Prostate gland (tissue), 2 donors: Measurements from ENCODE around the gene PINLYP. TPM values are rescaled to one million over a fixed set of nuclear protein-coding genes. Genes with fewer than 3 reads are reported as not detected.

Experiments
- DNase-seq: peaks from one replicate; pipeline ENCODE4 v3.0.0-alpha.2; 2019; ENCODE audit warnings: low spot score
- H3K27ac ChIP-seq, 2 donors: fragments of 200-600 bp; sonication (generic); 2 replicates each; pipeline ENCODE4 v1.5.1; 2017 to 2019
- H3K27me3 ChIP-seq: fragments of 200-600 bp; sonication (generic); replicated peaks from 2 replicates; pipeline ENCODE4 v1.5.1; 2019; ENCODE audit not compliant: insufficient read depth
- H3K36me3 ChIP-seq, 2 donors: fragments of 200-600 bp; sonication (generic); 1 replicate in 1 of 2; 2 replicates in 1 of 2; pipeline versions ENCODE4 v1.5.1 to v1.8.1; 2017 to 2019
- H3K4me1 ChIP-seq: fragments of 200-600 bp; sonication (generic); replicated peaks from 2 replicates; pipeline ENCODE4 v1.5.1; 2019
- H3K4me3 ChIP-seq, 2 donors: fragments of 200-600 bp; sonication (generic); 2 replicates each; pipeline ENCODE4 v1.5.1; 2017 to 2019
- H3K9me3 ChIP-seq: fragments of 200-600 bp; sonication (generic); 2 replicates; pipeline ENCODE4 v1.5.1; 2017
- CTCF ChIP-seq, 4 experiments: fragments of 200-600 bp in 2 of 4; fragments of 450-650 bp in 2 of 4; sonication (generic) in 2 of 4; IDR thresholded peaks; 1 replicate in 3 of 4; 2 replicates in 1 of 4; pipeline ENCODE4 v1.5.1; 2016 to 2019; ENCODE audit warnings: antibody characterized with exemption in 4 of 4, mild to moderate bottlenecking in 2 of 4, moderate library complexity in 2 of 4
- POLR2A ChIP-seq: fragments of 450-650 bp; IDR thresholded peaks from one replicate; pipeline ENCODE4 v1.6.1; 2016; ENCODE audit warnings: antibody characterized with exemption, mild to moderate bottlenecking
- POLR2AphosphoS5 ChIP-seq: sonication (generic); formaldehyde crosslinking; IDR thresholded peaks from one replicate; pipeline ENCODE4 v1.6.1; 2017; ENCODE audit warnings: antibody characterized with exemption
- WGBS: methylation state at CpG from one replicate; pipeline ENCODE4 v1.1.5; 2018; 5-methylcytosine and 5-hydroxymethylcytosine counted together
- intact Hi-C: fragments of 100-400 bp; cut with DNase I; formaldehyde crosslinking; loops from one replicate; pipeline ENCODE4 v1.14.2; 2022
- total RNA-seq, 2 donors: library from RNA; depleted of rRNA; stranded (reverse); fragments of >200 nt; gene quantifications; one replicate each; pipeline ENCODE4 v1.1.0, GENCODE V29; 2016

PINLYP gene
- total RNA-seq, 2 donors from 2014 or later, result 4.8 to 7.8 TPM

- intact Hi-C loops, result no loop called here
- Histone ChIP-seq H3K9me3 (no peaks in the 10 kb centered on the region), H3K27ac (no peak overlapping the region), H3K27me3 (no peaks in the 10 kb centered on the region), H3K4me3 (no peak overlapping the region), H3K4me1 (peaks cover 7% of the 10 kb centered on the region), H3K36me3 (no peaks in the 10 kb centered on the region)
- no peak for DNase-seq
- 63% methylated on average over 3 of the region's 3 CpGs for WGBS
- TF ChIP-seq CTCF (IDR thresholded peaks at IDR 0.05) (no peak), POLR2AphosphoS5 (no peak), POLR2A (no peak)
Observed at GRCh38 chr19:43610493-43610892, 34.9 kb downstream of the PINLYP start.

- Histone ChIP-seq H3K9me3 (no peaks in the 10 kb centered on the region), H3K27me3 (no peaks in the 10 kb centered on the region), H3K4me1 (peaks cover 3% of the 10 kb centered on the region), H3K36me3 (no peaks in the 10 kb centered on the region), H3K4me3 (no peak within 1 kb of the TSS), H3K27ac (no peak within 1 kb of the TSS)
- intact Hi-C loops, result no loop called here
- no peak for DNase-seq
- TF ChIP-seq CTCF (IDR thresholded peaks at IDR 0.05) (no peak), POLR2AphosphoS5 (no peak), POLR2A (no peak)
- WGBS, result 93% methylated on average over 3 of the region's 3 CpGs
Observed at GRCh38 chr19:43611788-43612187, 36.2 kb downstream of the PINLYP start, which contains the start of gene SRRM5. SRRM5 (plus strand) TSS chr19:43612088; CDS start chr19:43612122, 34 bp downstream.

- over 99% methylated on average over 12 of the region's 12 CpGs for WGBS
- no peak for TF ChIP-seq POLR2A
Observed at GRCh38 chr19:43612374-43612773, 36.8 kb downstream of the PINLYP start.

GRCh38 chr19:43616306-43616705 lies 40.7 kb downstream of the PINLYP start:
- H3K36me3 ChIP-seq, result no peaks in the 10 kb centered on the region
- no peaks in the 10 kb centered on the region for H3K4me1 ChIP-seq
- no peaks in the 10 kb centered on the region for H3K27me3 ChIP-seq
- DNase-seq, result no peak
- H3K4me3 ChIP-seq, result no peak overlapping the region
- no peaks in the 10 kb centered on the region for H3K9me3 ChIP-seq
- intact Hi-C loops, result no loop called here
- TF ChIP-seq POLR2AphosphoS5 (no peak), POLR2A (no peak)
- no peak overlapping the region for H3K27ac ChIP-seq
- 92% methylated on average over 1 of the region's 1 CpG for WGBS

More at GRCh38 chr19:43612374-43612773, 36.8 kb downstream of the PINLYP start:
- Histone ChIP-seq H3K4me1 (no peaks in the 10 kb centered on the region), H3K36me3 (no peaks in the 10 kb centered on the region), H3K27ac (no peak overlapping the region), H3K9me3 (no peaks in the 10 kb centered on the region), H3K27me3 (no peaks in the 10 kb centered on the region), H3K4me3 (no peak overlapping the region)
- DNase-seq, result no peak
- intact Hi-C loops, result no loop called here

GRCh38 chr19:43616954-43617353 lies 41.4 kb downstream of the PINLYP start:
- Histone ChIP-seq H3K36me3 (no peaks in the 10 kb centered on the region), H3K4me1 (no peaks in the 10 kb centered on the region), H3K27ac (no peak overlapping the region), H3K4me3 (no peak overlapping the region), H3K9me3 (no peaks in the 10 kb centered on the region), H3K27me3 (no peaks in the 10 kb centered on the region)
- 90% methylated on average over 6 of the region's 6 CpGs for WGBS
- DNase-seq, result no peak
- TF ChIP-seq POLR2A (no peak), POLR2AphosphoS5 (no peak), CTCF (IDR thresholded peaks at IDR 0.05) (no peak)
- intact Hi-C loops, result no loop called here

GRCh38 chr19:43618921-43619261 lies 43.3 kb downstream of the PINLYP start:
- Histone ChIP-seq H3K4me3 (peak overlapping the region; percentile 68 to 73), H3K27ac (peak overlapping the region; percentile 91), H3K9me3 (no peaks in the 10 kb centered on the region), H3K4me1 (no peaks in the 10 kb centered on the region), H3K36me3 (no peaks in the 10 kb centered on the region), H3K27me3 (no peaks in the 10 kb centered on the region)
- WGBS, result 0% methylated on average over 14 of the region's 14 CpGs
- intact Hi-C loops, result no loop called here
- DNase-seq, result no peak
- TF ChIP-seq CTCF (IDR thresholded peaks at IDR 0.05) (no peak), POLR2AphosphoS5 (no peak), POLR2A (no peak)
